SK-N-MC (cell line): ENCODE data around the gene JPT1.

Experiments used
- EZH2 ChIP-seq: fragments of 200-600 bp; sonication (generic); IDR thresholded peaks from one replicate; pipeline ENCODE4 v1.6.1; 2017; ENCODE audit warnings: antibody characterized with exemption
- FOXP2 ChIP-seq: optimal IDR thresholded peaks from 2 replicates; pipeline ENCODE3; 2011; ENCODE audit warnings: mild to moderate bottlenecking, moderate library complexity; ENCODE audit not compliant: insufficient read depth; ENCODE audit errors: extremely low read length, control extremely low read depth
- POLR2AphosphoS5 ChIP-seq: IDR thresholded peaks from 2 replicates; pipeline ENCODE4 v1.6.1; 2012; ENCODE audit warnings: mild to moderate bottlenecking, low read depth, low read length, borderline replicate concordance

DNA sequence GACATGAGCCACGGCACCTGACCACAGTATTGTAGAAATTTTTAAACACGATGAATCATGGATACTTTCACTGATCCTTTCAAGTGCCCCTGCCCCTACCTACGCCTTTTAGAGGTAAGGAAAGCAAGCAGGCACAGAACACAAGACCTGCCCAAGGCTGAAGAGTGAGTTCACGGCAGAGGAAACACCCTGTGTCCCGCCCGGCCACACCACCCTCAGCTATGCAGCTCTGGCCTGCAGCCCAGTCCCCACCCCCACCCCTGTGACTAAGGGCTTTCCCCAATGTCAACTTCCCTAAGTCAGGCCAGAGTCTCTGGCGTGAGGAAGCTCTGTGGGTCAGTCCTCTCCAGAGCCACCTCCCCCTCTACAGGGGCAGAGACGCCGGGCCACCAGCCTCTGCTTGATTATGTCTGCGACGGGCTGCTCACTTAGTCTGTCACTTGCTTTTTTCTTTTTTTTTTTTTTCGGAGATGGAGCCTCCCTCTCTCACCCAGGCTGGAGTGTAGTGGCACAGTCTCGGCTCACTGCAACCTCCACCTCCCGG lies 58.2 kb downstream of the JPT1 start:
- no peak for TF ChIP-seq POLR2AphosphoS5
- TF ChIP-seq EZH2: no peak
- no peak for TF ChIP-seq FOXP2
